HCT116 (cell line): ENCODE measurements around the gene GRIK5. TPM values are rescaled to one million over a fixed set of nuclear protein-coding genes. Genes with fewer than 3 reads are reported as not detected.

Source experiments
- ATAC-seq: fragments of 200-7000 bp; cut with Tn5 transposase; 2 replicates; pipeline ENCODE4 v1.9.1; 2020; ENCODE audit warnings: mild to moderate bottlenecking, moderate library complexity
- BruUV-seq: library from RNA; stranded (reverse); fragments of 400-500 nt; replicated peaks from 2 replicates; lab custom pipeline; 2021; lab: Mats Ljungman, UMichigan
- CTCF ChIA-PET: fragments of 300-600 bp; sonication (Branson Sonifier 250); formaldehyde crosslinking; loops from one replicate; lab custom pipeline; 2021; ENCODE audit warnings: antibody characterized with exemption; lab: Charles Lee
- POLR2A ChIA-PET: fragments of 300-600, 350-600 bp; sonication (Branson Sonifier 250); formaldehyde crosslinking; loops from one replicate; lab custom pipeline; 2021; ENCODE audit warnings: antibody characterized with exemption; lab: Charles Lee
- RAD21 ChIA-PET, 2 experiments: fragments of 300-600 bp; sonication (Branson Sonifier 250); formaldehyde crosslinking; loops; one replicate each; lab custom pipeline; 2023; ENCODE audit warnings: low total read pairs in 2 of 2; ENCODE audit not compliant: uncharacterized antibody in 2 of 2, unreplicated experiment in 2 of 2, low non-redundant PET in 1 of 2; lab: Charles Lee
- DNase-seq: peaks from one replicate; pipeline ENCODE4 v3.0.0-alpha.2; 2010; ENCODE audit warnings: low read depth, low spot score
- H2AFZ ChIP-seq: fragments of 200-600 bp; shearing (Covaris generic), sonication (generic); 2 replicates; pipeline ENCODE4 v1.6.1; 2017; ENCODE audit warnings: low read depth, mixed run types, mixed read lengths, antibody characterized with exemption, low read length; ENCODE audit not compliant: poor library complexity, severe bottlenecking
- H3K27ac ChIP-seq: 2 replicates; pipeline ENCODE4 v1.5.1; 2012; ENCODE audit warnings: low read depth, low read length
- H3K27me3 ChIP-seq: fragments of 200-600 bp; sonication (generic); 2 replicates; pipeline ENCODE4 v1.6.1; 2016; ENCODE audit warnings: mixed run types, low read length, mixed read lengths; ENCODE audit not compliant: insufficient read depth
- H3K36me3 ChIP-seq, 2 experiments: fragments of 200-500 bp in 1 of 2; fragments of 200-600 bp in 1 of 2; sonication (Bioruptor generic) in 1 of 2; sonication (generic) in 1 of 2; 2 replicates each; pipeline versions ENCODE4 v1.5.1 to v1.6.1; 2014 to 2016; ENCODE audit warnings: low read length in 2 of 2, inconsistent platforms in 1 of 2, mixed read lengths in 1 of 2, mixed run types in 1 of 2; ENCODE audit not compliant: insufficient read depth in 2 of 2, control insufficient read depth in 1 of 2
- H3K4me1 ChIP-seq, 2 experiments: fragments of 200-600 bp in 1 of 2; sonication (generic) in 1 of 2; 2 replicates each; pipeline versions ENCODE4 v1.5.1 to v1.6.1; 2012 to 2017; ENCODE audit warnings: low read length in 2 of 2, inconsistent platforms in 1 of 2, mild to moderate bottlenecking in 1 of 2, mixed read lengths in 1 of 2, mixed run types in 1 of 2, moderate library complexity in 1 of 2; ENCODE audit not compliant: insufficient read depth in 2 of 2, control insufficient read depth in 1 of 2
- H3K4me2 ChIP-seq: fragments of 200-600 bp; sonication (generic); 2 replicates; pipeline ENCODE4 v1.6.1; 2017; ENCODE audit warnings: mixed run types, low read length, mixed read lengths
- H3K4me3 ChIP-seq, 2 experiments: fragments of 200-600 bp in 1 of 2; sonication (generic) in 1 of 2; replicated peaks in 1 of 2; 2 replicates each; pipeline ENCODE4 v1.5.1; 2011 to 2016; ENCODE audit warnings: low read length in 2 of 2, control low read depth in 1 of 2, low read depth in 1 of 2, mild to moderate bottlenecking in 1 of 2, mixed read lengths in 1 of 2, mixed run types in 1 of 2
- H3K79me2 ChIP-seq: fragments of 200-600 bp; sonication (generic); 2 replicates; pipeline ENCODE4 v1.6.1; 2017; ENCODE audit warnings: mild to moderate bottlenecking, mixed run types, low read length, moderate library complexity, mixed read lengths; ENCODE audit not compliant: insufficient read depth
- H3K9ac ChIP-seq: fragments of 200-600 bp; sonication (generic); 2 replicates; pipeline ENCODE4 v1.6.1; 2016; ENCODE audit warnings: low read length, mixed read lengths
- H3K9me2 ChIP-seq: fragments of 200-600 bp; sonication (generic), shearing (Covaris generic); 2 replicates; pipeline ENCODE4 v1.6.1; 2017; ENCODE audit warnings: mixed run types, mild to moderate bottlenecking, moderate library complexity; ENCODE audit not compliant: insufficient read depth
- H3K9me3 ChIP-seq, 2 experiments: fragments of 200-500 bp in 1 of 2; fragments of 200-600 bp in 1 of 2; sonication (Bioruptor generic) in 1 of 2; sonication (generic) in 1 of 2; 2 replicates each; pipeline ENCODE4 v1.6.1; 2014 to 2017; ENCODE audit warnings: low read length in 2 of 2, mixed read lengths in 2 of 2, inconsistent platforms in 1 of 2, low read depth in 1 of 2, mild to moderate bottlenecking in 1 of 2, mixed run types in 1 of 2, moderate library complexity in 1 of 2; ENCODE audit not compliant: control insufficient read depth in 1 of 2, insufficient read depth in 1 of 2
- H4K20me1 ChIP-seq: fragments of 200-600 bp; sonication (generic), shearing (Covaris generic); 2 replicates; pipeline ENCODE4 v1.6.1; 2017; ENCODE audit warnings: mixed run types, mild to moderate bottlenecking, moderate library complexity; ENCODE audit not compliant: insufficient read depth
- FOSL1 ChIP-seq: IDR thresholded peaks from 2 replicates; pipeline ENCODE4 v1.6.1; 2012; ENCODE audit warnings: low read depth
- JUND ChIP-seq: IDR thresholded peaks from 2 replicates; pipeline ENCODE4 v1.6.1; 2012
- POLR2A ChIP-seq: IDR thresholded peaks from 2 replicates; pipeline ENCODE4 v1.7.0; 2011; ENCODE audit warnings: borderline replicate concordance; ENCODE audit not compliant: insufficient read depth, insufficient read length; ENCODE audit errors: extremely low read depth
- SIN3A ChIP-seq: IDR thresholded peaks from 2 replicates; pipeline ENCODE4 v1.6.1; 2012; ENCODE audit warnings: low read depth
- ZNF274 ChIP-seq: fragments of 200-500 bp; sonication (Bioruptor generic); IDR thresholded peaks from 2 replicates; pipeline ENCODE4 v1.6.1; 2014; ENCODE audit warnings: mild to moderate bottlenecking, low read depth, low read length, inconsistent platforms
- intact Hi-C: fragments of 100-400 bp; cut with micrococcal nuclease; formaldehyde crosslinking; loops from 2 replicates; pipeline ENCODE4 v1.10.0; 2022
- total RNA-seq: library from RNA; stranded (reverse); gene quantifications from one replicate; pipeline ENCODE4 v1.2.1, GENCODE V29; 2021; ENCODE audit not compliant: unreplicated experiment
- TF ChIP-seq, protein P1 (sequence below): IDR thresholded peaks from 2 replicates; pipeline ENCODE4 v1.6.1; 2012

The GRIK5 gene
- total RNA-seq, 1 experiment from 2014 or later, result 1.7 TPM

DNA sequence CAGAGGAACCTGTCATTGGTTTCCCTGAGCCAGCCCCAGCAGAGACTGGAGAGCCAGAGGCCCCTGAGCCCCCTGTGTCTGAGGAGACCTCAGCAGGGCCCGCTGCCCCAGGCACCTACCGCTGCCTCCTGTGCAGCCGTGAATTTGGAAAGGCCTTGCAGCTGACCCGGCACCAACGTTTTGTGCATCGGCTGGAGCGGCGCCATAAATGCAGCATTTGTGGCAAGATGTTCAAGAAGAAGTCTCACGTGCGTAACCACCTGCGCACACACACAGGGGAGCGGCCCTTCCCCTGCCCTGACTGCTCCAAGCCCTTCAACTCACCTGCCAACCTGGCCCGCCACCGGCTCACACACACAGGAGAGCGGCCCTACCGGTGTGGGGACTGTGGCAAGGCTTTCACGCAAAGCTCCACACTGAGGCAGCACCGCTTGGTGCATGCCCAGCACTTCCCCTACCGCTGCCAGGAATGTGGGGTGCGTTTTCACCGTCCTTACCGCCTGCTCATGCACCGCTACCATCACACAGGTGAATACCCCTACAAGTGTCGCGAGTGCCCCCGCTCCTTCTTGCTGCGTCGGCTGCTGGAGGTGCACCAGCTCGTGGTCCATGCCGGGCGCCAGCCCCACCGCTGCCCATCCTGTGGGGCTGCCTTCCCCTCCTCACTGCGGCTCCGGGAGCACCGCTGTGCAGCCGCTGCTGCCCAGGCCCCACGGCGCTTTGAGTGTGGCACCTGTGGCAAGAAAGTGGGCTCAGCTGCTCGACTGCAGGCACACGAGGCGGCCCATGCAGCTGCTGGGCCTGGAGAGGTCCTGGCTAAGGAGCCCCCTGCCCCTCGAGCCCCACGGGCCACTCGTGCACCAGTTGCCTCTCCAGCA lies 10.1 kb upstream of the GRIK5 start:
- H3K27me3 ChIP-seq, result no peaks in the 10 kb centered on the region
- no peak for ATAC-seq
- H3K4me2 ChIP-seq, result no peak overlapping the region
- no peak overlapping the region for H3K9ac ChIP-seq
- peaks cover 3% of the 10 kb centered on the region; the same call in 1 of the 2 replicates for H4K20me1 ChIP-seq
- H3K9me3 ChIP-seq, result no peaks in the 10 kb centered on the region
- no peak overlapping the region for H3K4me3 ChIP-seq
- no peaks in the 10 kb centered on the region for H3K9me2 ChIP-seq
- TF ChIP-seq FOSL1 (no peak), ZNF274 (no peak), JUND (no peak)
- TF ChIP-seq, protein P1, sequence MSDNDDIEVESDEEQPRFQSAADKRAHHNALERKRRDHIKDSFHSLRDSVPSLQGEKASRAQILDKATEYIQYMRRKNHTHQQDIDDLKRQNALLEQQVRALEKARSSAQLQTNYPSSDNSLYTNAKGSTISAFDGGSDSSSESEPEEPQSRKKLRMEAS, result no peak
- TF ChIP-seq, all 23 proteins: peak for 0
- CTCF ChIA-PET, result no interaction called here
- POLR2A ChIA-PET, result no interaction called here
- H3K4me1 ChIP-seq, result peaks cover 7 to 25% of the 10 kb centered on the region in 2 experiments
- H2AFZ ChIP-seq, result no peak overlapping the region
- RAD21 ChIA-PET, result no interaction called here
- BruUV-seq, result no TSS peak
- H3K79me2 ChIP-seq, result peaks cover 54% of the 10 kb centered on the region
- H3K36me3 ChIP-seq, result peaks cover 19 to 30% of the 10 kb centered on the region in 2 experiments
- intact Hi-C loops, result loop anchor here (10.0 kb wide), 1 partner anchor 445 kb away; the partner anchor contains the start of gene CEACAM1
- no peak for DNase-seq
- no peak overlapping the region; the same call in 1 of the 2 replicates for H3K27ac ChIP-seq

GRCh38 chr19:42079276-42079669 lies 9.3 kb upstream of the GRIK5 start:
- DNase-seq, result no peak
- TF ChIP-seq SIN3A (no peak), POLR2A (no peak)
- Histone ChIP-seq H3K27me3 (no peaks in the 10 kb centered on the region), H3K9me2 (no peaks in the 10 kb centered on the region), H3K36me3 (peaks cover 19 to 30% of the 10 kb centered on the region in 2 experiments), H2AFZ (no peak overlapping the region), H3K4me3 (no peak overlapping the region), H3K9ac (no peak overlapping the region), H3K4me1 (peaks cover 11 to 33% of the 10 kb centered on the region in 2 experiments), H3K9me3 (no peaks in the 10 kb centered on the region), H4K20me1 (peaks cover 3% of the 10 kb centered on the region; the same call in 1 of the 2 replicates), H3K4me2 (no peak overlapping the region), H3K27ac (no peak overlapping the region; the same call in 1 of the 2 replicates), H3K79me2 (peaks cover 54% of the 10 kb centered on the region)
- ChIA-PET CTCF (interaction anchor here (1.1 kb wide), 1 partner anchor 45 kb away, joined by 5 read pairs; no protein-coding TSS in a partner anchor), RAD21 (interaction anchor here in 1 of 2 experiments (0.7 kb wide), 1 partner anchor 30 kb away, joined by 3 read pairs; no protein-coding TSS in a partner anchor), POLR2A (no interaction called here)
- BruUV-seq, result no TSS peak
- intact Hi-C loops, result loop anchor here (10.0 kb wide), 1 partner anchor 446 kb away; the partner anchor contains the start of gene CEACAM1
- no peak for ATAC-seq
